GM18868 (cell line): Measurements from ENCODE around the gene HACD2.
"Not testable (repeated sequence)": the region's sequence is repeated elsewhere in the genome, so short reads cannot be mapped to it uniquely, and the experiment has no call there.

ENCODE experiments used
- ATAC-seq: cut with Tn5 transposase; IDR thresholded peaks from one replicate; pipeline ENCODE4 v1.9.1; 2021; ENCODE audit warnings: mild to moderate bottlenecking, moderate library complexity; ENCODE audit not compliant: unreplicated experiment

The HACD2 gene

DNA sequence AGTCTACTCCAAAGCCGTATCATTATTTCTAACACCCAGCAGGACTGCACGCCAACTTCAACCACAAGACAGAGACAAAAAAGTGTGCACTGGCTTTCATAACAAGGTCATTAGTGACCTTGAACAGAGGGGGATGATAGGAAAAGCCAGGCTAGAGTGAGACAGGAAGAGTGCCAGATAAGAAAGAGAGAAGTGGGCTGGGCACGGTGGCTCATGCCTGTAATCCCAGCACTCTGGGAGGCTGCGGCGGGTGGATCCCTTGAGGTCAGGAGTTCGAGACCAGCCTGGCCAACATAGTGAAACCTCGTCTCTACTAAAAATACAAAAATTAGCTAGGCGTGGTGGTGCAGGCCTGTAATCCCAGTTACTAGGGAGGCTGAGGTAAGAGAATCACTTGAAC is 97.8 kb downstream of the HACD2 start:
- not testable (repeated sequence) for ATAC-seq

DNA sequence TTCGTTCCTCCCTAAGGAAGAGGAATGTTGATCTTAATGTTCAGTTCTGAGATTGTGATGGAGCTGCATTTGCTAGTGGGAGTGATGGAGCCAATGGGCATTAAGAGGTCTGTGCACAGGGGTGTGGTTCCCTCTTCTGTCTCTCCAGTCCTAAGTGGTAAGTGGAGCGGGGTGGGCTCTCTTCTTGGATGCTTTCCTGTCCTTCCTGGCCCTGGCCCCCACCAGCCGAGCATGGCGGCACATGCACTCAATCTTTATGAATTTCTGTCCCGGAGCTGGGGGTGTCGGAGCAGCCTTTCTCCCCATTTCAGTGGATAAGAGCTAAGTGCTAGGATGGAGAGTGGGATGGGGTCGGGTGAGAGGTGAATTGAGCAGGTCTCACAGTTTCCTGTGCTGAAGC is 98.4 kb downstream of the HACD2 start:
- ATAC-seq, result no peak

GRCh38 chr3:123485551-123485950 is 99.3 kb downstream of the HACD2 start:
- ATAC-seq, result no peak

GRCh38 chr3:123483146-123483545 is 101.7 kb downstream of the HACD2 start:
- no peak for ATAC-seq

DNA sequence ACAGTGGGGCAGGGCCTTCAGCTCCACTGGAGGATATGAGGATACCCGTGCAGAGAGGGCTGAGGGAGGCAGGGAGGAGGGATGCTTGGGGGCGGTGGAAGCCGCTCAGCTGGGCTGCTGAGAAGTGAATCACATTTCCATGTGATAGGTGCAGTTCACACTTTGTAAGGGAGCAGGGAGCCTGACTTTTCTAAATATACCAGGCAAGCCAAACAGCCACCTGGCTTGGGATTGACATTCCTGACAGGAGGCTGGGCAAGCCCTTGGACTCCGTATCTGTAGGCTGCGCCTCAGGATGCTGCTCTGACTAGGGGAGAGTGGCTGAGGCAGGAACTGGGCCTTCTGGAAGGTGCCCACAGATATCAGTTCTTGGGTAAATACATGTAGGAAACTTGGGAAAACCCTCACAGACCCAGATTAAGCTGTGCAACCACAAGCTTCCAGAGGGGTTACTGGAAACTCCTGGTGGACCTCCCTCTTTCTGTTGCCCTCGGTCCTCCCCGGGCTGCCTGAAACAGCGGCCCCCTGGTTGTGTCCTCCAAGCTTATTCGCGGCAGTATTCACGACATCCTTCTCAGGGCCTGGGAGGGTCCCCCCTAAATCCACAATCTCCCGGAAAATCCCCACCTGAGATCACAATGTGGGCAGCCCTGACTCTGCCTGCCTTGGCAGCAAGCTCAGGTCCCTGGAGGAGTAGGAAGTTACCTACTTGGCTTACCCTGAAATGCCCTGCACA is 103.0 kb downstream of the HACD2 start:
- ATAC-seq, result no peak

DNA sequence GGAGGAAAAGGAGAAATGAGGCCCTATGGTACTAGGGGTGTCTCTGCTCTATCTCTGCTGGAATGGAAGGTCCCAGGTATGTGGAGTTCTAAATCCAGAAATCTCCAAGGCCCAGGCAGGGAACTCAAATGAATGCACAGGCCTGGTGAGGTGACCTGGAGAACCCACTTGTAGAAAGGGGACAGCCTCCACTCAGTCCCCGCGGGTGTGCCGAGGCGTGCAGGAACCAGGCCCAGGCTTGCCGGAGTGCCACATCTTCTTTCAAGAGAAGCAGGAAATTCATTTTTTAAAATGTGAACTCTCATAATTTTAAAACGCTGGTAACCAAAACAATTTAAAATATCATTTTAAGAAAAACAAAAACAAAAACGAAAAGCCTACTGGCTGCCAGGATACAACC is 103.8 kb downstream of the HACD2 start:
- no peak for ATAC-seq

GRCh38 chr3:123480428-123480827 is 104.4 kb downstream of the HACD2 start:
- ATAC-seq, result peak; percentile 87

DNA sequence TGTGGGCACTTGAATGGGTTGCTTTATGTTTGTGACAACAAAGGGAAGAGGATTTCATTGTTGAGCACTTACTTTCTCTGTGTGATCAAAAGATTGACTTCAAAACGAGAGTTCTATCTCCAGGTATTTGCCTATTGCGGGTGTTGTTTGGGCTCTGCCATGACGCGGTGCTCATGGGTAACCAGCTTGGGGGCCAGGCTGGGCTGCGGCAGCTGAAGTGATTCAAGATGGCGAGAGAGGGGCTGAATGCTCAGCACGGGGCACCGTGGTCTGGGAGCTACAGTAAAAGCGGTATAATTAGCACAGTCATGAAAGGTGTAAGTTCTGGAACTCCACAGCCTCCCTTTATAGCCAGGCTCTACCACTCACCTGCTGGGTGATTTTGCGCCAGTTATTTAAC is 105.0 kb downstream of the HACD2 start:
- ATAC-seq, result no peak

GRCh38 chr3:123478314-123478713 is 106.5 kb downstream of the HACD2 start:
- ATAC-seq, result no peak

DNA sequence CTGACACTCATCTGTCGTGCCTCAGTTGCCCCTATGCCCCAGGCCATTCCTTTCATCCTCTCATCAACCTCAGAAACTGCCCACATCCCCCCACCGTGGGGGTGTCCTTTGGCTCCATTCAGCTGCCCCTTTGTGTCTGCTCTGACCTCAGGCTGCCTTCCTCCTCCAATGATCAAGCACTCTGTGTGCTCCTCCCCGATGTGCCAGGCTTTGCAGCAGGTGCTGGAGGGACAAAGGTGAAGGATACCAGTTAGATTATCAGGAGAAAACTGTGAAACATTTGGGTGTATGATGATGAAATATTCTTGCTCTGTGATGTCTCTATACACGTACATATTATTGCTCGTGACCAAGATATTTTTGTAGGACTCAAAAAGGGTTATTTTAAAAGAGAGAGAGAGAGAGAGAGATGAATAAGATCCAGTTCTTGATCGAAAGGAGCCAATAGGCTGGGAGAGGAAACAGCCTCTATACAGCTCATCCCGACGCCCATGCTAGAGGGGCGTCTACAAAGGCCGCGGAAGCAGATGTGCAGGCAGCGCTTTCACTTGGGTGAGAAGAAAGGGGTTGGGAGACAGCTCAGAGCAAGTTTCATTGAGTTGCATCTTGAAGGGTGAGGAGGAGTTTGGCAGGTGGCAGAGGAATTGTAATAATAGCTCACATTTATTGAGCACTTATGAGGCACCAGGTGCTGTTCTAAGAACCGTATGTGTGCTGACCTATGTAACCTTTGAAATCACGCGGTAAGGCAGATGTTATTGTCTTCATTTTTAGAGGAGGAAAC is 107.7 kb downstream of the HACD2 start:
- ATAC-seq, result no peak

GRCh38 chr3:123475786-123476185 is 109.1 kb downstream of the HACD2 start:
- ATAC-seq, result no peak

DNA sequence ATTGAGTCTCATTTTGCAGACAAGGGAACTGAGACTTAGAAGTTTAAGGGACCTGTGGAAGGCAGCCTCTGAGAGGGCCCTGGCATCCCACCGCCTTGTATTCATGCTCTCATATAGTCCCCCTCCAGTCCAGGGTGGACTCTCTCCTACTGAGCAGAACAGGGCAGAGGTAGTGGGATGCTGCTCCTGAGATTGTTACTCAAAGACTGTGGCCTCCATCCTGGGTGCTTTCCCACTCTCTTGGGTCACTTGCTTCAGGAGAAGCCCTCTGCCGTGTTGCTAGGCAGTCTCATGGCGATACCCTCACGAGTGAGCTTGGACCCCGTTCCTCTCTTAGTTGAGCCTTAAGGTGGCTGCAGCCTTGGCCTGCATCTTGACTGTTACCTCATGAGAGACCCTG is 113.7 kb downstream of the HACD2 start:
- no peak for ATAC-seq

DNA sequence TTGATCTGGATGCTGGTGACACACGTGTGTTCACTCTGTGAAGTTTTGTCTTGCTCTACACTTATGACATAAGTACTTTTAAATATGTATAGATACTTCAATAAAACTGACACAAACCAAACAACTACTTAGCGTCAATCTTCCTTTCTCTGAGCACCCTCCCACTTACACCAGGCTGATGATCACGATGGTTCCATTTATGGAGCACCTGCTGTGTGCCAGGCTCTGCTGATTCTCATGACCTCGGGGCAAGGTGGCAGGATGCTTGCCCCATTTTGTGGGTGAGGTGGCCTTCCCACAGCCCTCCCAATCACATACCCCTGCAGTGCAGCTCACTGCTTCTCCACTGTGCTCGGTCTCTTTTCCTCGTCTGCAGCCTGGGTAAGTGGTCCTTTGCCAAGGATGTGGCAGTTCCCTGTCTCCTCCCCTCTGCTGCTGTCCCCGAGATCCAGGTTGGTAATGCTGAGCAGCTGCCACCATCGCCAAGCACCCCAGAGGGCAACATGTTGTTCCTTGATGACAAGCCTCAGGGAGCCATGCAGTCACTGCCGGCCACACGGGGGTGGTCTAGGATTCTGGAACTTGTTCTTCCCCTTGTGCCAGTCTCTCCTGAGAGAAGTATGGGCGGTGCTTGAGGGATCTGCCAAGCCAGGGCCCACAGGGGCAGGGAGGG is 115.4 kb downstream of the HACD2 start:
- no peak for ATAC-seq

DNA sequence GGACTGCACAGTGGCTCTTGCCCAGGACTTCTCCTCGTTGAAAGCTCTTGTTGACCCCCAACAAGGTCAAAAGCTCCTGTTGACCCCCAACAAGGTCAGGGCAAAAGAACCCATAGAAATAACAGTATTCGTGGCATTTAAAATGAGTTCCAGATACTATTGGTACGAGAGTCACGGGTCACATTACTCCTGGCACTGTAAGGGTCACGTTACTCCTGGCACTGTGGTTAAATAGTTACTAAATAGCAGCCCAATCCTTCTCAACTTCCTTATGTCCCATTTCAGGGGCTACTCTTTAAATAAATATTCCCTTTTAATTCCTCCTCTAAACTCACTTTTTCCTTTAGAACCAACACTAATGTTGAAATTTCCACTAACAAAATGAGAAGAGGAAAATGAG is 117.8 kb downstream of the HACD2 start:
- no peak for ATAC-seq

GRCh38 chr3:123464211-123464610 is 120.6 kb downstream of the HACD2 start:
- no peak for ATAC-seq

DNA sequence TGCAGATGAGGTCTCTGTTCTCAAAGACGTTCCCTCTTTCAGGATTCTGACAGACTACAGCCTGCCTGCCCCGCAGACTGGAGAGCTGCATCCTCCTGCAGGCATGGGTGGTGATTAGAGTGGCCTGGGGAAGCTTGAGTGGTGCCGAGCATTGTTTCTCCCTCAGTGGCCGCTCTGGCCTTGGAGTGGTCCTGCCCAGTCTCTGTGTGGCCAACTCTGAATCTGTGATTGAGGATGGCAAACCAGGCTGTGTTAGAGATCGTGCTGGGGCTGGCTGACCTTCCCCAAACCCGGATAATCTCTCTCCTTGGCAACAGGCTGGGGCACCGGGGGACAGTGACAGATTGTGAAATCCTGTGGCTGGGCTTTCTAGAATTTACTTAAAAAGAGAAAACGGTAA is 125.0 kb downstream of the HACD2 start:
- ATAC-seq, result no peak

DNA sequence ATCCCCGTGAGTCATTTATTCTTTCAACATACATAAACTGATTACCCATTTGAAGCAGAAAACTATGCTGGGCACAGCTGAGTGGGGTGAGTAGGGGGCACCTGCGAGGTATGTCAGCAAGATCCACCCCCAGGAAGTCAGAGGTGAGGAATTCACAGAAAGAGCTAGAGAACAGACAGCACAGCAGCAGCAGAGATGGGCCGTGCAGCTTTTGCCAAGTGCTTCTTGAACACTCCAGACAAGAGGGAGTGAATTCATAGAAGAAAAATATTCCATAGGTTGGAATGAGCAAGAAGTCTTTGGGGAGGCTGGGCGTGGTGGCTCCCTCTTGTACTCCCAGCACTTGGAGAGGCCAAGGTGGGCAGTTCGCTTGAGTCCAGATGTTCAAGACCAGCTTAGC is 126.6 kb downstream of the HACD2 start:
- no peak for ATAC-seq

- no peak for ATAC-seq
Measured at GRCh38 chr3:123457841-123458240, 127.0 kb downstream of the HACD2 start.

- no peak for ATAC-seq
Measured at GRCh38 chr3:123453675-123454074, 131.2 kb downstream of the HACD2 start.

DNA sequence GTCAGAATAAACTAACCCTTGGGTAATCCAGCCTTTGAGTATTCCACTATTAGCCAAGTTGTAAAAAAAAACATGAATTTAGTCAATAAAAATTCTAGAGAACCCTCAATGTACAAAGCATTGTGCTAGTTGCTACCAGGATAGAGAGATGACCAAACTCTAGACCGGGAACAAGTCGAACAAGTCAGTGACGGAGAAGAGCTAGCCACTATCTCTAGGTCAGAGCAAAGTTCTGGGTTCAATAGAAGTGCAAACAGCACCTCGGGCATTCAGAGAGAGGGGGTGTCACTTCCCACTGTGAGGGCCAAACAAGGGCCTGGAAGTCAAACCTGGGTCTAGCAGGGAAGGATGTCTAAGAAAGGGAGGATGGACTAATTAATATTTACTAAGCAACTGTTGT is 133.7 kb downstream of the HACD2 start:
- ATAC-seq, result no peak

GRCh38 chr3:123449997-123450604 is 134.8 kb downstream of the HACD2 start:
- no peak for ATAC-seq
